HG02642 (cell line): Measurements from ENCODE around the gene RTN4RL2.

ENCODE experiments used
- ATAC-seq: cut with Tn5 transposase; IDR thresholded peaks from one replicate; pipeline ENCODE4 v1.9.1; 2021; ENCODE audit warnings: mild to moderate bottlenecking; ENCODE audit not compliant: unreplicated experiment, poor library complexity

RTN4RL2 gene

GRCh38 chr11:57460022-57460757, at the start of gene RTN4RL2:
RTN4RL2 (plus strand) TSS chr11:57460528; CDS start chr11:57460866, 338 bp downstream.
- ATAC-seq: peak; percentile 39

DNA sequence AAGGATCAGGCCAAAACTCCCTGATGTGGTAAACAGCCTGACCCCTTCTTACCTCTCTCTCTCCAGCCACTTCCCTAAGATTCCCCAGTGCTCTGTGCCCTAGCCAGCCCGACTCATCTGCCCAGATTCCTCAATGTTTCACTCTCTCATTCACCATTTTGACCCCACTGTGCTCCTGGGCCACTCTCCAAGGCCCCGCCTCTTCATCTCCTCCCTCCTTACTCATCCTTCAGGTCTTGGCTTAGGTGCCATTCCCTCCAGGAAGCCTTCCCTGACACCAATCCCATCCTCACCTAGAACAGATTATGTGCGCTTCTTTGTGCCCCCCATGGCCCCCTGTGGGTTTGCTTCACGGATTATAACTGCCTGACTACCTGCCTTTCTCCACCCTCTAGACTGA, 46.6 kb upstream of the RTN4RL2 start:
- no peak for ATAC-seq

- peak; percentile 47 for ATAC-seq
These were observed 45.6 kb upstream of the RTN4RL2 start for GRCh38 chr11:57414612-57415212.

GRCh38 chr11:57416436-57416835, 43.9 kb upstream of the RTN4RL2 start:
- ATAC-seq: no peak

DNA sequence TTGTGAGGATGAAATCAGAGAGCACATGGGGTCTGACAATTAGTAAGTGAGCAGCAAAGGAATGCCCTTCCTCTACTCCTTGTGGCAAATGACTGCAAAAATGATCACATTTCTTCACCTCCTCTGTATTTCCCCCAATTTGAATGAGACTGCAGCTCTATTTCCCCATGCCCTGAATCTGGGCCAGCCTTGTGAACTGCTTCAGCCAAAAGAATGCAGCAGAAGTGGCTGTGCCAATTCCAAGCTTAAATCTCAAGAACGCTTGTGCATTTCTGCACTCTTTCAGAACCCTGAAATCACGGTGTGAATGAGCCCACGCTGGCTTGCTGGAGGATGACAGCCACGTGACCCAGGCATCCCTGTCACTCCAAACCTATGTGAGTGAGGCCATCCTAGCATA, 43.3 kb upstream of the RTN4RL2 start:
- ATAC-seq: no peak

GRCh38 chr11:57418131-57418530, 42.2 kb upstream of the RTN4RL2 start:
- no peak for ATAC-seq

DNA sequence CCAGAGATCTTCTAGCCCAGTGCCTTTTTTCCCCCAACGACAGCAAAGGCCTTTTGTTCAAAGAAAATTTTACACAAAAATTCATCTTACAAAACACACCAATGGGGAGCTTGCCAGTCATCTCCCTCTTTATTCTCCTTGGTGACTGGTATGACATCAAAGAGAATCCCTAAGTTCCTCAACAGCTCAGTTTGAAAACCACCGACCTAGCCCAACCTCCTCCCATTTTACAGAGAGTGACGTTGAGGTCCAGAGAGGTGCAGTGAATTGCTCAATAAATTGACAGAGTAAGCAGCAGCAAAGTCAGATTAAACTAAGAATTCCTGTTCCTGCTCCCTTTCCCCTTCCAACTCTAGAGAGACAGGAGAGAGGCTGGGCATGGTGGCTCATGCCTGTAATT, 41.2 kb upstream of the RTN4RL2 start:
- ATAC-seq: no peak

DNA sequence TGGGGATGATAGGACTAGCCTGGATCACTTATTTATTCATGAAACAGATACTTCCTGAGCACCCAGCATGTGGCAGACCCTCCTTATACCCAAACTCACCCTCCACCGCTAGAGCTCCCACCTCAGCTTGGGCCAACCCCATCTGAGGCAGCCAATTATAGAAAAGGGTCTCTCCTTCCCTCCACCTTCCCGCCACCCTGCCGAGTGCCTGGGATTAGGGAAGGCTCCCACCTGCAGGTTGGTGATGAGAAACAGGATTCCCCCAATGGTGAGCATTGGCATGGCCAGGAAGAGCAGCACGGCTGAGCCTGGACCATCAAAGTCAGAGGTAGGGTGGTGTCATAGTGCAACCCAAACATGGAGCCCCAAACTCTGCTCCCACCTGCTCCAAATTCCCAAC, 39.3 kb upstream of the RTN4RL2 start:
- no peak for ATAC-seq

- ATAC-seq: no peak
These were observed 38.5 kb upstream of the RTN4RL2 start for GRCh38 chr11:57421805-57422204.

GRCh38 chr11:57422669-57423068, 37.7 kb upstream of the RTN4RL2 start:
- no peak for ATAC-seq

DNA sequence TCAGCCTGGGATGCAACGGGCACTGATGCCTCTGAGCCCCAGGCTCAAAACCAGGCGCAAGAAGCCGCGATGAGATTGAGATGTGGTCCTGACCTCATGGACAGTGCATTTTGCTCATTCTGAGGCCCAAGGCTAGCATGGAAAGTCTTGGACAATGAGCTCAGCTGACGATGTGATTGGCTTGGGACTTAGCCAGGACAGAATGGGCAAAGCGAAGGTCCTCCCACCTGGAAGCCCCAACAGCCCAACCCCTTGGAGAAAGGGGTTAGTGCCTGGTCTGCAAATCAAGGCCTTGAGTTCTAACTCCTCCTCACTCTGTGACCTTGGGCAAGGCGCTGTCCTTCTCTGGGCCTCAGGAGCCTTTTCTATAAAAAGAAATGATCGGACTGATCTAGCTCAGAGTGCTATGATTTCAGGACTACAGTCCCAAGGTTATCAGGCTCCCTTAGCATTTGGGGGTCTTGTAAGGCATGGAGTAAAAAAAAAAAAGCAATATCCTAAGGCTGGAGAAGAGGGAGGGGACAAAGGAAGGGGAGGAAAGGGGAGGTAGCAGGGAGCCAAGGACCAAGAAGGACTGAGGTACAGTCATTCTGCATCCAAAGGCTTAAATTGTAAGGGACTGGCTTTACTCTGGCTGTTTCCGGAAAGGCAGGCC, 36.1 kb upstream of the RTN4RL2 start:
- ATAC-seq: no peak

GRCh38 chr11:57424792-57425564, 35.4 kb upstream of the RTN4RL2 start:
- ATAC-seq: peak; percentile 91

GRCh38 chr11:57425565-57426438, 34.5 kb upstream of the RTN4RL2 start:
- ATAC-seq: no peak

DNA sequence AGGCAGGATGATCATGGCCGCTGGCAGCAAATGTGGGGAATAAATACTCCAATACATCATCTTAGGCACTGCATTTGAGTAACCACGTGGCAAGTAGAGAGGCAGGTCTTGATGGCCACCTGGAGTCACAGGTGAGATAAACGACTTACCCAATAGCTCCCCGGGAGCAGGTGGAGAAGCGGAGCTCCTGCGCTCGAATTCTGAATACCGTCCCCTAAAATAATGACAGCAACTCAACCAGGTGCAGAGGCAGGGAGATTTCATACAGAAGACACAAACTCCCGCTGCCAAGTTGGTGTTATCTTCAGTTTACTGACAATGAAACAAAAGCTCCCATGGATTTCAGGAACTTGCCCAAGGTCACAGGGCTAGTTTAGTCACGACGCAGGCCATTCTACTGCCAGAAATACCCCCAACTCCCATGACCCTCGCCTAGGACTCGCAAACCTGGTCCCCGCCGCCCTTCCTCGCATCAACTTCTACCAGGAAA, 33.8 kb upstream of the RTN4RL2 start:
- ATAC-seq: no peak

DNA sequence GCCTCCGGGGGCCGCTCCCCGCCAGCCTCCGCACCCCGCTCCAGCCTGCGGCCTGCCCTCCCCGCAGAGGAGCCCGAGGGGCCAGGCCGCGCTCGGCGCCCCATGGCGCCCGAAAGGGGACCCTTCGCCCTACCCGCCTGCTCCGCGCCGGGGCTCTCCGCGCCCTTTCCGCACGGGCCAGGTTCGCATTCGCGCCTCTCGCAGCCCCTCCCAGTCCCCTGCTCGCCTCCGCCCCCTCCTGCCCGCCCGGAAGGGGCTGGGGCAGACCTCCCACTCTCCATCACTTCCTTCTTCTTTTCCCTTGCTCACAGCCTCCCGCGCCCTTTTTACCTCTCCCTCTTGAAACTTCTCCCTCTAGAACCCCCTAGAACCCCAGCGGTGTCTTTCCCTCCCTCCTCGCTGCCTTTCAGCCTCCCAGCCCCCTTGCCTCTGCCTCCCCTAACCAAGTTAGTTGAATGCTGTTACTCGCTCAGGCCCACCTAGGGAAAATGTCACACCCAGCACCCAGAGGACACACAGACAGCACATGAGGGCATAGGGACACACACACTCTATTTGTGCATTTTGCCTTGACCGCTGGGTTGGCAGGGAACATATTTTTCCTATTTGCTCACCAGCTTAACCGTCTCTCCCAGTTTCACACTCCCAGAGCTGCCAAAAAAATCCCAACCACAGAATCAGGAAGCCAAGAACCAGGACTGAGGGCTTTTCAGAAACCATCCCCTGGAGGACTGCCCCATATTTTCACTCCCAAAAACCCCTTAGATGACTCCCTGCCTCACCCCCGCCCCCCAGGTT, 33.2 kb upstream of the RTN4RL2 start, which contains the start of gene SLC43A3:
SLC43A3 (minus strand) TSS at position 193 of the 798 bp plus-strand sequence. CDS start 949 bp downstream, outside the sequence.
- peak; percentile 66 for ATAC-seq

DNA sequence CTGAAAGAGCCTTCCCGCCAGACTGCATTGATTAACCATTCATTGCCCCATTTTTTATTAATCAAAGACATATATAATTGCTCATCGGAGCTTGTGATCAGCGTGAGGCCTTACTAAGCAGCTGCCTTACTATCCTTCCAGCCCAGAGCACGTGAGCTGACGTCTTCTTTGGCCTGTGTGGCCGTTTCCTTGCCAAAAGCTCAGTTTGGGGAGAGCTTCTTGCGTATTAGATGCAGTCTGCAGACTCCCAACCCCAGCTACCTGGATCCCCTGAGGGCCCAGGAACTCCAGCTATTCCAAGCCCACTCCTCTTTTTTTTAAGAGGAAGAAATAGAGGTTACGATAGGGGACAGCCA, 32.6 kb upstream of the RTN4RL2 start:
- ATAC-seq: no peak

DNA sequence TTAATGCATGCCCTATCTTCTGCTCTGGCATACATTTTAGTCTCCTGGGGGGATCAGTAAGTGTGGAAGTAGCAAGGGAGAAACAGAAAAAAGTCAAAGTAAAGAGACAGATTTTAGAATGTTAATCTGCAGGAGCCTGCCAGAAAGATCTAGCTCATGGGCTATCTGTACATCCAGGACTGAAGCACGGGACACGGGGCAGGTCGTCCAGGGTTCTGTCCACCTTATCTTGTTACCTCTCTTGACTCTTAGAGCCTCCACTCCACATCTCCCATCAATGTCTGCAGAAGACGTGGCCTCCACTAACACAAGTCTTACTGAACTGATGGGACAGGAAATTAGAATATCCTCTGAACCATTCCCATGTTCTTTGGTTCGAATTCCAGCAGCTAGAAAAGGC, 31.7 kb upstream of the RTN4RL2 start:
- no peak for ATAC-seq

- no peak for ATAC-seq
These were observed 30.4 kb upstream of the RTN4RL2 start for GRCh38 chr11:57429946-57430345.

DNA sequence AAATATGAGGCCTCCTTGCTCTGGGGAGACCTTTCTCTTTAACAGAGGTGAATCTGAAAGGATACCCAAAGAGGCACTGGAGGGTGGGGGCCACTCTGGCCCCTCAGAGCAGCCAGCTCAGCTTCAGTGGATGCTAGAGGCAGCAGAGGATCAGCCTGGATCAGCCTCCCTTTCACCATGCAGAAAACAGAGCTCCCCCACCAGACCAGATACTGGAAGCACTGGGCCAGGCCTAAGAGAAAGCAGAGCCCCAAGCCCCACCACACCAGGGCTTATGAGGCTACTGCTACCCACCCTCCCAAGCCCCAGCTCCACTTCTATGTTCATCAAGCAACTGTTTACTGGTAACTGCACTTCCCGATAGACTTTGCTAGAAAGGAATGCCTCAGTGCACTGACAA, 29.4 kb upstream of the RTN4RL2 start:
- no peak for ATAC-seq
